Measurements from ENCODE around the gene CRPPA. TPM values are rescaled to one million over a fixed set of nuclear protein-coding genes. Genes with fewer than 3 reads are reported as not detected.
"Not testable (repeated sequence)": the region's sequence is repeated elsewhere in the genome, so short reads cannot be mapped to it uniquely, and the experiment has no call there.

CRPPA gene
- total RNA-seq, 1 experiment from 2014 or later = 1.6 TPM

- no peak overlapping the region for H3K4me2 ChIP-seq (ENCODE audit: low read length)
- no peaks in the 10 kb centered on the region for H3K27me3 ChIP-seq (ENCODE audit: insufficient read depth, low read length)
- no peak overlapping the region for H2AFZ ChIP-seq (ENCODE audit: low read depth, low read length, poor library complexity, severe bottlenecking)
- no peaks in the 10 kb centered on the region for H3K4me1 ChIP-seq (ENCODE audit: control insufficient read depth in 1 of 2, insufficient read depth in 2 of 2, low read length in 2 of 2)
- intact Hi-C loops (cut with micrococcal nuclease) = no loop called here
- H3K9me3 ChIP-seq (ENCODE audit: control insufficient read depth in 1 of 2, insufficient read depth in 1 of 2, low read depth in 1 of 2, low read length in 2 of 2) = no peaks in the 10 kb centered on the region
- H4K20me1 ChIP-seq (ENCODE audit: insufficient read depth) = no peaks in the 10 kb centered on the region
- H3K9me2 ChIP-seq (ENCODE audit: insufficient read depth) = no peaks in the 10 kb centered on the region
- no TSS peak for BruUV-seq (replicated peaks)
- no peak for DNase-seq (ENCODE audit: low read depth, low spot score)
- no peak overlapping the region for H3K9ac ChIP-seq (ENCODE audit: low read length)
- no peak for TF ChIP-seq MAX (IDR thresholded peaks at IDR 0.05)
- no peak for TF ChIP-seq ELF1 (IDR thresholded peaks at IDR 0.05; ENCODE audit: borderline replicate concordance, low read depth)
- no peak for TF ChIP-seq EZH2phosphoT487 (IDR thresholded peaks at IDR 0.05; ENCODE audit: borderline replicate concordance)
- TF ChIP-seq RAD21 (IDR thresholded peaks at IDR 0.05; ENCODE audit: low read depth) = no peak
- TF ChIP-seq SIN3A (IDR thresholded peaks at IDR 0.05; ENCODE audit: low read depth) = no peak
- TF ChIP-seq JUND (IDR thresholded peaks at IDR 0.05) = no peak
- TF ChIP-seq YY1 (IDR thresholded peaks at IDR 0.05; ENCODE audit: extremely low read depth, insufficient replicate concordance, low read depth, low read length) = no peak
- TF ChIP-seq ZNF274 (IDR thresholded peaks at IDR 0.05; ENCODE audit: low read depth, low read length) = no peak
- TF ChIP-seq CBX3 (IDR thresholded peaks at IDR 0.05; ENCODE audit: low read depth) = no peak
- no peak for TF ChIP-seq POLR2AphosphoS5 (IDR thresholded peaks at IDR 0.05; ENCODE audit: low read depth, low read length)
- no peak for TF ChIP-seq EZH2 (IDR thresholded peaks at IDR 0.05)
- TF ChIP-seq CTCF (IDR thresholded peaks at IDR 0.05 in 2 of 3, conservative IDR thresholded peaks at IDR 0.05 in 1 of 3; ENCODE audit: borderline replicate concordance in 1 of 3, insufficient read depth in 1 of 3, low read depth in 2 of 3, low read length in 2 of 3) = no peak
- no peak for TF ChIP-seq EGR1 (IDR thresholded peaks at IDR 0.05; ENCODE audit: low read depth)
- no peak for TF ChIP-seq ZBTB33 (IDR thresholded peaks at IDR 0.05; ENCODE audit: extremely low read depth, insufficient replicate concordance, low read length)
- no peak for TF ChIP-seq SRF (IDR thresholded peaks at IDR 0.05; ENCODE audit: low read depth)
- ChIA-PET CTCF (no interaction called here), POLR2A (no interaction called here), RAD21 (ENCODE audit: low non-redundant PET in 1 of 2, low total read pairs in 2 of 2, uncharacterized antibody in 2 of 2, unreplicated experiment in 2 of 2) (no interaction called here)
- no peaks in the 10 kb centered on the region for H3K79me2 ChIP-seq (ENCODE audit: insufficient read depth, low read length)
- H3K27ac ChIP-seq (ENCODE audit: low read depth, low read length) = no peak overlapping the region
- no peaks in the 10 kb centered on the region for H3K36me3 ChIP-seq (ENCODE audit: control insufficient read depth in 1 of 2, insufficient read depth in 2 of 2, low read length in 2 of 2)
- ATAC-seq = no peak
- H3K4me3 ChIP-seq (replicated peaks in 1 of 2; ENCODE audit: low read depth in 1 of 2, low read length in 2 of 2) = no peak overlapping the region
Observed at GRCh38 chr7:16446508-16446907, 25.2 kb upstream of the CRPPA start.

GRCh38 chr7:16443871-16444270 is 22.5 kb upstream of the CRPPA start:
- H3K9me3 ChIP-seq (ENCODE audit: control insufficient read depth in 1 of 2, insufficient read depth in 1 of 2, low read depth in 1 of 2, low read length in 2 of 2); H3K9ac ChIP-seq (ENCODE audit: low read length); DNase-seq (ENCODE audit: low read depth, low spot score); H3K27ac ChIP-seq (ENCODE audit: low read depth, low read length); intact Hi-C loops (cut with micrococcal nuclease); ATAC-seq; BruUV-seq (replicated peaks); POLR2A ChIA-PET; H3K4me3 ChIP-seq (replicated peaks in 1 of 2; ENCODE audit: low read depth in 1 of 2, low read length in 2 of 2); H4K20me1 ChIP-seq (ENCODE audit: insufficient read depth); H3K4me1 ChIP-seq (ENCODE audit: control insufficient read depth in 1 of 2, insufficient read depth in 2 of 2, low read length in 2 of 2); H3K4me2 ChIP-seq (ENCODE audit: low read length); H3K79me2 ChIP-seq (ENCODE audit: insufficient read depth, low read length); H3K36me3 ChIP-seq (ENCODE audit: control insufficient read depth in 1 of 2, insufficient read depth in 2 of 2, low read length in 2 of 2); H2AFZ ChIP-seq (ENCODE audit: low read depth, low read length, poor library complexity, severe bottlenecking); H3K27me3 ChIP-seq (ENCODE audit: insufficient read depth, low read length); H3K9me2 ChIP-seq (ENCODE audit: insufficient read depth): not testable (repeated sequence)
- ChIA-PET RAD21 (ENCODE audit: low non-redundant PET in 1 of 2, low total read pairs in 2 of 2, uncharacterized antibody in 2 of 2, unreplicated experiment in 2 of 2) (interaction anchor here in 1 of 2 experiments (0.7 kb wide), 1 partner anchor 22 kb away, joined by 4 read pairs; the partner anchor contains the start of gene CRPPA), CTCF (interaction anchor here (2.0 kb wide), 1 partner anchor 121 kb away, joined by 4 read pairs; no protein-coding TSS in a partner anchor)

Data from HCT116 (cell line).